ENCODE data around the gene ZNF678.
"Not testable (repeated sequence)": the region's sequence is repeated elsewhere in the genome, so short reads cannot be mapped to it uniquely, and the experiment has no call there.

Gene ZNF678

GRCh38 chr1:227576189-227576588 lies 12.8 kb downstream of the ZNF678 start:
- H3K36me3 ChIP-seq (ENCODE audit: insufficient read depth, low read length): peaks cover 2% of the 10 kb centered on the region; the same call in 1 of the 2 replicates
- H3K27ac ChIP-seq: no peak overlapping the region
- no peak overlapping the region for H3K9ac ChIP-seq (ENCODE audit: insufficient read length)
- no peak for DNase-seq (ENCODE audit: low read depth, low spot score)
- H3K9me3 ChIP-seq (ENCODE audit: low read depth, low read length): peaks cover 12% of the 10 kb centered on the region; the same call in 1 of the 2 replicates
- TF ChIP-seq POLR2AphosphoS5 (IDR thresholded peaks at IDR 0.05; ENCODE audit: borderline replicate concordance, low read depth, low read length) (no peak), FOXP2 (optimal IDR thresholded peaks at IDR 0.05; ENCODE audit: control extremely low read depth, extremely low read length, insufficient read depth) (no peak), EZH2 (IDR thresholded peaks at IDR 0.05) (no peak)
- H3K4me3 ChIP-seq: no peak overlapping the region

- no peak overlapping the region for H3K9ac ChIP-seq (ENCODE audit: insufficient read length)
Observed at GRCh38 chr1:227577500-227577899, 14.1 kb downstream of the ZNF678 start.

GRCh38 chr1:227583354-227583753 lies 20.0 kb downstream of the ZNF678 start:
- Histone ChIP-seq H3K27ac (no peak overlapping the region), H3K9me3 (ENCODE audit: low read depth, low read length) (peaks cover 12% of the 10 kb centered on the region; the same call in 1 of the 2 replicates), H3K36me3 (ENCODE audit: insufficient read depth, low read length) (peaks cover 23% of the 10 kb centered on the region), H3K9ac (ENCODE audit: insufficient read length) (no peak overlapping the region), H3K4me3 (no peak overlapping the region)
- no peak for TF ChIP-seq EZH2 (IDR thresholded peaks at IDR 0.05)
- DNase-seq (ENCODE audit: low read depth, low spot score): no peak

More at GRCh38 chr1:227577500-227577899, 14.1 kb downstream of the ZNF678 start:
- Histone ChIP-seq H3K27ac (no peak overlapping the region), H3K4me3 (no peak overlapping the region), H3K36me3 (ENCODE audit: insufficient read depth, low read length) (peaks cover 5% of the 10 kb centered on the region; the same call in 1 of the 2 replicates), H3K9me3 (ENCODE audit: low read depth, low read length) (peaks cover 19% of the 10 kb centered on the region; the same call in 1 of the 2 replicates)
- TF ChIP-seq FOXP2 (optimal IDR thresholded peaks at IDR 0.05; ENCODE audit: control extremely low read depth, extremely low read length, insufficient read depth): no peak
- no peak for TF ChIP-seq POLR2AphosphoS5 (IDR thresholded peaks at IDR 0.05; ENCODE audit: borderline replicate concordance, low read depth, low read length)
- no peak for TF ChIP-seq EZH2 (IDR thresholded peaks at IDR 0.05)
- no peak for DNase-seq (ENCODE audit: low read depth, low spot score)

GRCh38 chr1:227586733-227587132 lies 23.4 kb downstream of the ZNF678 start:
- Histone ChIP-seq H3K9me3 (ENCODE audit: low read depth, low read length) (peaks cover 5% of the 10 kb centered on the region; the same call in 1 of the 2 replicates), H3K27ac (no peak overlapping the region), H3K36me3 (ENCODE audit: insufficient read depth, low read length) (peaks cover 21% of the 10 kb centered on the region), H3K4me3 (no peak overlapping the region), H3K9ac (ENCODE audit: insufficient read length) (no peak overlapping the region)
- no peak for DNase-seq (ENCODE audit: low read depth, low spot score)
- TF ChIP-seq EZH2 (IDR thresholded peaks at IDR 0.05): no peak
- TF ChIP-seq POLR2AphosphoS5 (IDR thresholded peaks at IDR 0.05; ENCODE audit: borderline replicate concordance, low read depth, low read length): no peak
- TF ChIP-seq FOXP2 (optimal IDR thresholded peaks at IDR 0.05; ENCODE audit: control extremely low read depth, extremely low read length, insufficient read depth): no peak

GRCh38 chr1:227587968-227588367 lies 24.6 kb downstream of the ZNF678 start:
- Histone ChIP-seq H3K4me3 (no peak overlapping the region), H3K9me3 (ENCODE audit: low read depth, low read length) (0 out of 2 replicates have a peak, but pooled peaks cover 2% of the 10 kb centered on the region), H3K36me3 (ENCODE audit: insufficient read depth, low read length) (peaks cover 20% of the 10 kb centered on the region), H3K27ac (no peak overlapping the region), H3K9ac (ENCODE audit: insufficient read length) (no peak overlapping the region)
- no peak for DNase-seq (ENCODE audit: low read depth, low spot score)
- TF ChIP-seq EZH2 (IDR thresholded peaks at IDR 0.05) (no peak), POLR2AphosphoS5 (IDR thresholded peaks at IDR 0.05; ENCODE audit: borderline replicate concordance, low read depth, low read length) (no peak), FOXP2 (optimal IDR thresholded peaks at IDR 0.05; ENCODE audit: control extremely low read depth, extremely low read length, insufficient read depth) (no peak)

- H3K9ac ChIP-seq (ENCODE audit: insufficient read length); H3K4me3 ChIP-seq; H3K9me3 ChIP-seq (ENCODE audit: low read depth, low read length); DNase-seq (ENCODE audit: low read depth, low spot score); H3K27ac ChIP-seq: not testable (repeated sequence)
- peaks cover 17% of the 10 kb centered on the region for H3K36me3 ChIP-seq (ENCODE audit: insufficient read depth, low read length)
Observed at GRCh38 chr1:227588769-227589168, 25.4 kb downstream of the ZNF678 start.

GRCh38 chr1:227589777-227590176 lies 26.4 kb downstream of the ZNF678 start:
- not testable (repeated sequence) for H3K9ac ChIP-seq (ENCODE audit: insufficient read length); DNase-seq (ENCODE audit: low read depth, low spot score); H3K27ac ChIP-seq; H3K36me3 ChIP-seq (ENCODE audit: insufficient read depth, low read length); H3K9me3 ChIP-seq (ENCODE audit: low read depth, low read length); H3K4me3 ChIP-seq

GRCh38 chr1:227596222-227596621 lies 32.9 kb downstream of the ZNF678 start:
- not testable (repeated sequence) for H3K36me3 ChIP-seq (ENCODE audit: insufficient read depth, low read length); DNase-seq (ENCODE audit: low read depth, low spot score); H3K9ac ChIP-seq (ENCODE audit: insufficient read length); H3K4me3 ChIP-seq; H3K27ac ChIP-seq; H3K9me3 ChIP-seq (ENCODE audit: low read depth, low read length)

- TF ChIP-seq EZH2 (IDR thresholded peaks at IDR 0.05): no peak
- Histone ChIP-seq H3K9ac (ENCODE audit: insufficient read length) (no peak overlapping the region), H3K36me3 (ENCODE audit: insufficient read depth, low read length) (0 out of 2 replicates have a peak, but pooled peaks cover 7% of the 10 kb centered on the region), H3K4me3 (no peak overlapping the region), H3K9me3 (ENCODE audit: low read depth, low read length) (peaks cover 20% of the 10 kb centered on the region; the same call in 1 of the 2 replicates), H3K27ac (no peak overlapping the region)
- no peak for DNase-seq (ENCODE audit: low read depth, low spot score)
Observed at GRCh38 chr1:227603327-227603726, 40.0 kb downstream of the ZNF678 start.

- Histone ChIP-seq H3K9me3 (ENCODE audit: low read depth, low read length) (peaks cover 20% of the 10 kb centered on the region; the same call in 1 of the 2 replicates), H3K9ac (ENCODE audit: insufficient read length) (no peak overlapping the region), H3K27ac (no peak overlapping the region), H3K36me3 (ENCODE audit: insufficient read depth, low read length) (0 out of 2 replicates have a peak, but pooled peaks cover 7% of the 10 kb centered on the region), H3K4me3 (no peak overlapping the region)
- no peak for DNase-seq (ENCODE audit: low read depth, low spot score)
- TF ChIP-seq FOXP2 (optimal IDR thresholded peaks at IDR 0.05; ENCODE audit: control extremely low read depth, extremely low read length, insufficient read depth): no peak
- no peak for TF ChIP-seq POLR2AphosphoS5 (IDR thresholded peaks at IDR 0.05; ENCODE audit: borderline replicate concordance, low read depth, low read length)
- TF ChIP-seq EZH2 (IDR thresholded peaks at IDR 0.05): no peak
Observed at GRCh38 chr1:227604446-227604845, 41.1 kb downstream of the ZNF678 start.

GRCh38 chr1:227606271-227606670 lies 42.9 kb downstream of the ZNF678 start:
- not testable (repeated sequence) for H3K4me3 ChIP-seq; H3K27ac ChIP-seq; DNase-seq (ENCODE audit: low read depth, low spot score); H3K9ac ChIP-seq (ENCODE audit: insufficient read length)
- peaks cover 13% of the 10 kb centered on the region; the same call in 1 of the 2 replicates for H3K36me3 ChIP-seq (ENCODE audit: insufficient read depth, low read length)
- peaks cover 12% of the 10 kb centered on the region for H3K9me3 ChIP-seq (ENCODE audit: low read depth, low read length)

Data from SK-N-MC (cell line).